Measurements from ENCODE around the gene KCTD2.
"Not testable (repeated sequence)": the region's sequence is repeated elsewhere in the genome, so short reads cannot be mapped to it uniquely, and the experiment has no call there.

The KCTD2 gene

DNA sequence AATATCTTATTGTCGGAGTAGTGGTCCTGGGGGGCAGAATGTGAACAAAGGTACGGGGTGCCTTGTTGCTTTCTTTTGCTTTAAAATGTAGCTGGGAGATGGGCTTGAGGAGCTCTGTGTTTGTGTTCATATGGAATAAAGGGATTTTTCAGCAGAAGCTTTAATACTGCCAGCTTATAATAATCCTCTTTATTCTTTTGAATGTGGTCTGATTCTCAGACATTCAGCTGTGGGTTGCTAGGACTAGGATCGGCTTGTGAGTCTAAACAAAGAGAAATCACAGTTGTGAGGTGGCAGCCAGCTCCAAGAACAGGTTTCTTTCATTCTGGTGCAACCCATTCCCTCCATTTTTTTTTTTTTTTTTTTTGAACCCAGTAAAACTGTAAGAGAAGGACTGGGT lies 27.3 kb upstream of the KCTD2 start:
- in situ Hi-C loops (cut with MboI; ENCODE audit: low sequenced_read_pairs), result no loop called here

DNA sequence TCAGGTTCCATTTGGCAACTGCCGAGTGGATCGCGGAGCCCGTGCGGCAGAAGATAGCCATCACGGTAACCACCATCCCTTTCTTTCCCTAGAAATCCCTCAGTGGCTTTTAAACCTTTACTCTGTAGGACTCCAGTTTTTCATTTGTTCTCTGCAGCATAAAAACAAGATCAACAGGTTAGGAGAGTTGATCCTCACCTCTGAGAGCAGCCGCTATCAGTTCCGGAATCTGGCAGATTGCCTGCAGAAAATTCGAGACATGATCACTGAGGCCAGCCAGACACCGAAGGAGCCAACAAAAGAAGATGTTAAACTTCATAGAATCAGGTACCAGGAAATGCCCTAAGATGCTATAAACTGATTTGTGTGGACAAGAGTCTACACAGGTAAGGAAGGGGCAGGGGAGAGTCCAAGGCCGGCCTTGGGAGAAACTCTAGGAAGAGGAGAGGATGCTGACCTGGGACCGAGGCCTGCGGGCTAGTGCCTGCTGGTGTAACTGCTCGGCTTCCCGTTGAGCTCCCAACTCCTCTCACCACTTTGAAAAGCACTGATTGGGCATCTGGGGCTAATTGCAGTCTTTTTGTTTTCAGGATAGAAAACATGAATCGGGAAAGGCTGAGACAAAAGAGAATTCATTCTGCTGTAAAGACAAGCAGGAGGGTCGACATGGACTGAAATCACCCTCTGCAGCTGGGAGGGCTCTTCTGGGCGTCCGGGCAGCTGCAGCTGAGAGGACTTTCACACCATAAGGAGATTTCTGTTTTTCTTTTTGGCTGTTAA lies 26.5 kb upstream of the KCTD2 start:
- in situ Hi-C loops (cut with MboI; ENCODE audit: low sequenced_read_pairs), result no loop called here

DNA sequence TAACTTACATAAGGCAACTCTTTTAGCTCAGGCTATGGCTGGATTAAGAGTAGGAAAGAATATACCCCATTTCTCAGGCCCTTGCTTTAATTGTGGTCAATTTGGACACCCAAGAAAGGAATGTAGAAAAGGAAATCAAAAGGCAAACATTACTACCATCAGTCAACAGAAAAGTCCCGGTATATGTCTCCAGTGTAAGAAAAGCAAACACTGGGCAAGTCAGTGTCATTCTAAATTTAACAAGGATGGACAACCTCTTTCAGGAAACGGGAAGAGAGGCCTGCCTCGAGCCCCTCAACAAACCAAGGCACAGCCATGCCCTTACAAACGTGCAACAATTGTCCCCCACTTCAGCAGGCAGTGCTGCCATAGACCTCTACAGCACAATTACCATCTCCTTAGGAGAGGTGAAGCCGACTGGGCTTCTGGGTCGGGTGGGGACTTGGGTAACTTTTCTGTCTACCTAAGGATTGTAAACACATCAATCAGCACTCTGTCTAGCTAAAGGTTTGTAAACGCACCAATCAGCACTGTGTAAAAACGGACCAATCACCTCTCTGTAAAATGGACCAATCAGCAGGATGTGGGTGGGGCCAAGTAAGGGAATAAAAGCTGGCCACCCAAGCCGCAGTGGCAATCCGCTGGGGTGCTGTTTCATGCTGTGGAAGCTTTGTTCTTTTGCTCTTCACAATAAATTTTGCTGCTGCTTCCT lies 22.2 kb upstream of the KCTD2 start:
- in situ Hi-C loops (cut with MboI; ENCODE audit: low sequenced_read_pairs), result no loop called here

DNA sequence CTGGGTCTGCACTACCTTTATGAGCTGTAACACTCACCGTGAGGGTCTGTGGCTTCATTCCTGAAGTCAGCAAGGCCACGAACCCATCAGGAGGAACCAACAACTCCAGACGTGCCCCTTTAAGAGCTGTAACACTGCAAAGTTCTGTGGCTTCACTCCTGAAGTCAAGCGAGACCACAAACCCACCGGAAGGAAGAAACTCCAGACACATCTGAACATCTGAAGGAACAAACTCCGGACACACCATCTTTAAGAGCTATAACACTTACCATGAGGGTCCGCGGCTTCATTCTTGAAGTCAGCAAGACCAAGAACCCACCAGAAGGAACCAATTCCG lies 21.7 kb upstream of the KCTD2 start:
- in situ Hi-C loops (cut with MboI; ENCODE audit: low sequenced_read_pairs), result not testable (repeated sequence)

DNA sequence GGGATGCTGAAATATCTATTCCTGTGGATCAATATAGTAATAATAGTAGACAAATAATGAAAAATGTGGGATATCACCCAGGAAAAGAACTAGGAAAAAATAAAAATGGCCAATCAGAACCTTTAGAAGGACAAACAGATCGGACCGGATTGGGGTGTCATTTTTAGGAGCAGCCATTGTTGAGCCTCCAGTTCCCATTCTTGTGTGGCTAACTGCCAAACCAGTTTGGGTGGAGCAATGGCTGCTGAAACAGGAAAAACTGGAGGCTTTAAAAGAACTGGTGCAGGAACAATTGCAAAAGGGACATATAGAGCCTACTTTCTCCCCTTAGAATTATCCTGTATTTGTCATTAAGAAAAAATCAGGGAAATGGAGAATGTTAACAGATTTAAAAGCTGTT lies 20.4 kb upstream of the KCTD2 start:
- in situ Hi-C loops (cut with MboI; ENCODE audit: low sequenced_read_pairs), result not testable (repeated sequence)

DNA sequence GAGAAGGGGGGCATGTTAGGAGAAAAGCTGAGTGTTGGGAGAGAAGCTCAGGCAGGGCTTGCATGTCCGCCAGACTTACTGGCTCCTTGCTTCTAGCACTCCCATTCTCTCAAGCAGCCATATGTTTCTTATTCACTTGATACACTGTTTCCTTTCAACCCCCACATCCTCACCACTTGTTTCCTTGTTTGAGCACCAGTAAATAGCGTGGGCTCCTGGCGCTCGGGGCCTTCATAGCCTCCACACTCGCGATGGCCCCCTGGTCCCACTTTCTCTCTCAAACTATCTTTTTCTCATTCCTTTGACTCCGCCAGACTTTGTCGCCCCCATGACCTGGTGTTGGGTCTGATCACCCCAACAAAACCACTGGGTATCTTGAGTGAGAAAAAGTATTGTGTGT lies 16.9 kb upstream of the KCTD2 start:
- in situ Hi-C loops (cut with MboI; ENCODE audit: low sequenced_read_pairs), result no loop called here

DNA sequence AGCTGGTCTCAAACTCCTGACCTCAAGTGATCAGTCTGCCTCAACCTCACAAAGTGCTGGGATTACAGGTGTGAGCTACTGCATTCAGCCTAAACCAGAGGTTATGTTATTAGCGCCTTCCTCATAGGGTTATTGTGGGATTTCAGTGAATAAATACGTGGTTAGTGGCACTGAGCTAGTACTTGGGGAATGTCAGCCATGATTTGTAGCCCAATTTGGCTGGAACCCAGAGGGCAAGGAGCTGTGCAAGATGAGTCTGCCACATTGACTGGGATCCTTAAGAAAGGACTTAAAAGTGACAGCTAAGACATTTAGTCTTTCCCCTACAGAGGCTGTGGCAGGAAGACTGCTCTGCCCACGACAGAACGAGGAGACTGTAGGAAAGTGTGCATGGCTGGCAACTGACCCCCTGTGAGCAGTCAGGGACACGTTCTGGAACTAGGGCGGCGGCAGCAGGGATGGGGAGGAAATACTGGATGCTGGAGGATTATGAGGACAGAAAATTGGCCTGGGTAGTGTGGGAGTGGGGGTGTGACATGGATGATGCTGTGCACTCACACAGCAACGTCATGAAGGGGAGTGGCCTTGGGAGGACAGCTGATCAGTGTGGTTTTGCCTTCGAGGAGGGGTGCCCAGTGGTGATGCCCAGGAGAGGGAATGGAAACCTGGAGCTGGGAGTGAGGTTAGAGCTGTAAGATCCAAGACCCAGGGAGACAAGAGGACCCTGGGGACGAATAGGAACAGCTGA lies 14.9 kb upstream of the KCTD2 start:
- in situ Hi-C loops (cut with MboI; ENCODE audit: low sequenced_read_pairs), result no loop called here

DNA sequence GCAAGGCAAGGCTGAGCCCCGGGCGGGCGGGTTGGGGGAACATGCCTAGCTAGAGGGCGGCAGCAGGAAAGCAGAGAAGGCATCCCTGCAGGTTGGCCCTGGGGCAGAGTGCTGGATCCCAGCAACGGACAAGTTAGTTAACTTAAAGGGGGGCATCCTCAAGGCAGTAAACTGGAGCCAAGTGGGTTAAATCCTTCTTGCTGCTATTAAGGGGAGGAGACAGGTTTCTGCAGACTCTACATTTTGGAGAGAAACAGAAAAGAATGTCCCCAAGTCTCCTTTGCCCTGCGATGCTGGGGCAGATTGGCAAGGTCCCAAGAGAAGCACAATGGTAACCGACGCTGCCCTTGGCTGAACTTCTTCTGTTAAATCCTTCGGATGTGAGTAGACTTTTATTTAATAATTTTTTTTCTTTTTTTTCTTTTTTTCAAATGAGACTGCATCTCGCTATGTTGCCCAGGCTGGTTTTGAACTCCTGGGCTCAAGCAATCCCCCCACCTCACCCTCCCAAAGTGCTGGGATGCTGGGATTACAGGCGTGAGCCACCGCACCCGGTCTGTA lies 14.2 kb upstream of the KCTD2 start:
- in situ Hi-C loops (cut with MboI; ENCODE audit: low sequenced_read_pairs), result no loop called here

DNA sequence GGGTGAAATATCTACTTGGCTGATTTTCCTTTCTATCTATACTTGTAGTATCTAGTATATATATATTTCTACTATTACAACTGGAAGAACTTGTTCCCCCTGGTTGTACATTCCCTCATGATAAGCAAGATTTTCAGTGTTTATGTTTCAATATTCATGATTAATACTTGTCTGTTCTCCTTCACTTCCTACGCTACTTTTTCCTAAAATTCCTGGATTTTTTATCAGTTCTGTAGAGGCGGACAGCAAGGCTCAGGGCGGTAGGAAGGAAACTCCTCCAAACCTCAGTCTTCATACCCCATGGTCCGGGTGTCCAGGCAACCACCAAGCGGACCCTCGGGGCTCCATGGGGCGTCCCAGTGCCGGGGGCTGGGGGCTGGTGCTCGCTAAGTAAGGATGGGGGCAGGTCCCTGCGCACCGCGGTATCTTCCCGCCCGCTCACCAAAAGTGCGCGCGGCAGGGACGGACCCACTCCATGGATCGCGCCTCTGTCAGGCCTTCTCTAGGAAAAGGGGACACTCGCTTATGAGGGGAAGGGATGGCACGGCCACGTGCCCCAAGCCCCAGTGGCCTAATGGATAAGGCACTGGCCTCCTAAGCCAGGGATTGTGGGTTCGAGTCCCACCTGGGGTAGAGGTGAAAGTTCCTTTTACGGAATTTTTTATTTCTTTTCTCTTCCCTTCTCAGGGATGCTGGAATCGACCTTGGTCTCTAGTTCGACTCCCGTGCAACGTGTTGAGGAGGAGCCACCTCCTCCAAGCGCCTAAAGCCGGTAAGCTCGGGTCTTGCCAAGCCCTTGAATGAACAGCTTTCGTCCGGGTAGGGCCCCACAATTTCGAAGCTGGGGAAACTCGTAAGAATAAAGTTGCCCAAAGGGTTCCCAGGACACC lies 13.4 kb upstream of the KCTD2 start:
- in situ Hi-C loops (cut with MboI; ENCODE audit: low sequenced_read_pairs), result no loop called here

DNA sequence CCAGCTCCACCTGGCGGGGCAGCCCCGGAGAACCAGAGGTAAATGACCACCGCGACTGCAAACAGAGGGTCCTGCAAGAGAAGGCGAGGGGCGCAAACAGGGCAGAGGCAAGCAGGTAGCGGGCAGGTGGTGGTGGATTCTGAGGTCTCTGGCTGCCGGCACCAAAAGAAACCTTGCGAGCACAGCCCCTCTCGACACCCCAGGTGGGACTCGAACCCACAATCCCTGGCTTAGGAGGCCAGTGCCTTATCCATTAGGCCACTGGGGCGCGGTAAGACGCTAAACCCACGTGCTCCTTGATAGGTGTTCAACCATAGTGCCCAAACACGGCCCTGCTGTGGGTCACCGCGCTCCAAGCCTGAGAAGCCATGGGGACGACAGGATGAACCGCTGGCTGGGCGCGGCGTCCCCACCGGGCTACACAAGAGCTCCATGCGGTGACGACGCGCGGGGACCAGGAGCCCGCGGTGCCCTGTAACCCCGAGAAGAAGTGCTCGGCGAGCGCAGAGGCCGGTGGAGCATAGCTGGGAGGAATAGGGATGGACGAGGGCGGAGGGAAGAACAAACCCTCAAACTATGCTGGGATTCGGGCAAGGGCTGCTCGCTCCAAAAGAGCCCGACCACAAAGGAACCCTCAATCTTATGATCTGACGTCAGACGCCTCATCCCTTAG lies 12.7 kb upstream of the KCTD2 start:
- in situ Hi-C loops (cut with MboI; ENCODE audit: low sequenced_read_pairs), result no loop called here

DNA sequence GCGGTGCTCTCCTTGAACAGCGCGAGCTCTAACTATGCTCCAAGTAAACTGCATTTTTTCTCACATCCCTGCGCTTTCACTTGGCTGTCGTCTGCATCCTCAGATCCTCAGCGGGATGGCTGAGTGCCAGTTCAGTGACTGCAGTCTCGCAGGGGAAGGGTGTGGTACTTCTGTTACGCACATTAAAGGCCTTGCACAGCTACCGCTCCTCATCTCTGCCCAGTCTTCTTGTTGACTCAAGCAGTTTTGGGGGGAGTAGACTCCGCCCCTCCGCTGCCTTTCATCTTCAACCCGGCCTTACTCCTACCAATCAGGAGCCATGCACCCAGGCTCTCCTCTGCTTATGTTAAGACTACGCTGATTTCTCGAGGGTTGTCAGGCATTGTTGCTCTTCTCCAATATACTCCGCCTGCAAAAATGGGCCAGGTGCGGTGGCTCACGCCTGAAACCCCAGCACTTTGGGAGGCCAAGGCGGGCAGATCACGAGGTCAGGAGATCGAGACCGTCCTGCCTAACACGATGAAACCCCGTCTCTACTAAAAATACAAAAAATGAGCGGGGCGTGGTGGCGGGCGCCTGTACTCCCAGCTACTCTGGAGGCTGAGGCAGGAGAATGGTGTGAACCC lies 10.3 kb upstream of the KCTD2 start:
- in situ Hi-C loops (cut with MboI; ENCODE audit: low sequenced_read_pairs), result no loop called here

DNA sequence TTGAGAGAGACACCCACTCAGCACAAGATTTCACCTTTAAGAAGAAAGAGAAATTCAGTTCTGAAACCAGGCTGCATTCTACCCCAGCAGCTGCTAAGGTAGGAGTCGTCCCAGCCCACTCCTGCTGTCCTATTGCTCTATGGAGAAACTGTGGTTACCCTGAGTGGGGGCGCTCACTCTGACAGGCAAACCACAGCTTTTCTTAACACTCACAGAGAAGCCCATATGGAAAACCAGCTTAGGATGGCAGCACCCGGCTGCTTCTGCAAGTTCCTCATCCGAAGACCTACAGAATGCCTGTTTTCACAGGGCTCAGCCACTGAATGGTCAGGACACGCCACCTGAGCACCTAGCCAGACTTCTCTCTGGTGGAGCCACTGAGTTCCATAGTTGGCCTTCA lies 7.8 kb upstream of the KCTD2 start:
- in situ Hi-C loops (cut with MboI; ENCODE audit: low sequenced_read_pairs), result no loop called here

DNA sequence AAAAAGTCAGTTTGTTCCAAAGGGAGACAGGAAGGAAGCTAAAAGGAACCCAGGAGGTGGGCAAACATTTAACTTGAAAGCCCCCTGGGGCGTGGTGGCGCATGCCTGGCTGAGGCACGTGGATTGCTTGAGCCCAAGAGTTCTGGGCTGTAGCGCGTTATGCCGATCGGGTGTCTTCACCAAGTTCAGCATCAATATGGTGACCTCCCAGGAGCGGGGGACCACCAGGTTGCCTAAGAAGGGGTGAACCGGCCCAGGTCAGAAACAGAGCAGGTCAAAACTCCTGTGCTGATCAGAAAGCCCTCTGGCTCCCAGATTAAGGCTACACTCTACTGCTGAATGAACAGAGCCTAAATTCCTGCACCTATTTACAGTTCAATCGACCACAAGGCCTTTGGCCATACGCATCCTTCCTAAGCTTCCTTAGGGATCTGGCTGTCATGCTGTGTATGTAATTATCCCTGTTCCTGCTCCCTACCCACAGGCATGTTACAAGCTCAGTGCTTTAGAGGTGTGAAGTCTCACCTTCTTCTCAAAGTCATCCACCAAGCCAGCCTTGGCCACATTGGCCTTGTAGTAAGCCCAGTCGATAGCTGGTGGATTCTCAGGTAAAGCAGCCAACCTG lies 5.3 kb upstream of the KCTD2 start:
- in situ Hi-C loops (cut with MboI; ENCODE audit: low sequenced_read_pairs), result no loop called here

DNA sequence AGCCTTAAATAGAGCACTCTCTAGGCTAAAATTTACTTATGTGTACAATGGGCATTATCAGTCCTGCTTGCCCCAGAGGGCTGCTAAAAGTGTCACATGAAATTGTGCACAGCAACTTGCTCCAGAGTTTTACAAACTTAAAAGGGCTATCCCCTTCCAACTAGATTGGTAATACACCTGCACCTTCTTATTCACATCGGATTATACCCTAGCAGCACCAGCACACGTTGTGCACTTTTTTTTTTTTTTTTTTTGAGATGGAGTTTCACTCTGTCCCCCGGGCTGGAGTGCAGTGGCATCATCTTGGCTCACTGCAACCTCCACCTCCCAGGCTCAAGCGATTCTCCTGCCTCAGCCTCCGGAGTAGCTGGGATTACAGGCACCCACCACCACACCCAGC lies 3.2 kb upstream of the KCTD2 start:
- in situ Hi-C loops (cut with MboI; ENCODE audit: low sequenced_read_pairs), result not testable (repeated sequence)

DNA sequence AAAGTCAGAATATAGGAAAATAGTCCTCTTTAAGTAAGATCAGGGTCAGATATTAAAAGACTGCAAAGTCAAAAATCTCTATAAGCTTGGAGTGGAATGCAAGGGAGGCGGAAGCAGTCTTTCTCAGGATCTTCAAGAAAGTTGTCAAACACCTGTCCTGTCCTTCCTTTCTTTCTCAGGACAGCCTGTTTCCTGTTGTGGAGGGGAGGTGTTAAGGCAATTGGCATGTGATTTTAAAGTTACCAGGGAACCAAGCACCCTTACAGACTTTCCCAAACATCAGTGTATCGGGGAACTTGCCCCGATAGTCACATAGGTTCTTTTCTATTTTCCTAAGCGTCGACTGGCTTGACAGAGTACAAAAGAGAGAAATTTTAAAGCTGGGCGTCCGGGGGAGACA lies 2.3 kb upstream of the KCTD2 start:
- in situ Hi-C loops (cut with MboI; ENCODE audit: low sequenced_read_pairs), result no loop called here

DNA sequence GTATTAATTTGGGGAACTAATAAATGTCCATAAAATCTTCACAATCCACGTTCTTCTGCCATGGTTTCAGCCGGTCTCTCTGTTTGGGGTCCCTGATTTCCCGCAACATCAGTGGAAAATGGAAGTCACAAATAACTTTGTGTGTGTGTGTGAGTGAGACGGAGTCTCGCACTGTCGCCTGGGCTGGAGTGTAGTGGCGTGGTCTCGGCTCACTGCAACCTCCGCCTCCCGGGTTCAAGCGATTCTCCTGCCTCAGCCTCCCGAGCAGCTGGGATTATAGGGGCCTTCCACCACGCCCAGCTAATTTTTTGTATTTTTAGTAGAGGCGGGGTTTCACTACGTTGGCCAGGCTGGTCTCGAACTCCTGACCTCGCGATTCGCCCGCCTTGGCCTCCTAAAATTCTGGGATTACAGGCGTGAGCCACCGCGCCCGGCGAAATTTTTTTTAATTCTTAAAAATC lies 1.0 kb upstream of the KCTD2 start:
- in situ Hi-C loops (cut with MboI; ENCODE audit: low sequenced_read_pairs), result not testable (repeated sequence)

DNA sequence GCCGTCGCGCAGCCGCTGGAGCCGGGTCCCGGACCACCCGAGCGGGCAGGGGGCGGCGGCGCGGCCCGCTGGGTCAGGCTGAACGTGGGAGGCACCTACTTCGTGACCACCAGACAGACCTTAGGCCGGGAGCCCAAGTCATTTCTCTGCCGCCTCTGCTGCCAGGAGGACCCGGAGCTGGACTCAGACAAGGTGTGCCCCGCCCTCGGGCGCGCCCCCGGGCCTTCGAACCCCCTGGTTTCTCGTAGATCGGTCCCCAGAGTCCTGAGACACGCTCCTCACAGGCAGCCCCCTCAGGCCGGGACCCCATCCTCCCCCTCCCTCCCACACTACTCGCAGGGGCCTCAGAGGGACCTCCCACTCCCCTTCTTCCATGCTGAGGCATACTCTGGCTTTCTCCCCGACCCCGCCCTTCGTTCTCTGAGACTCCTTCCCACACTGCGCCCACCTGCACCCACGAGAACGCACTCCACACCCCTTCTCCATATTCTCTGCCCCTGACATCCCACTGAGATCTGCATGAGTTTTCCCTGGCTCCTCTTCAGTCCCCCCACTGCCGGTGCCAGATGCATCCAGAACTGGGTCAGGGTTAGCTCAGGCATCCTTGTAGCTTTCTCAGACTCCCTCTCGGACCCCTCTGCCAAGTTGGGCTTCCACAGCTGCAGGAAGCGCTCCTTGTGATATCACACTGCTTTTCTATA lies 523 bp downstream of the KCTD2 start:
- in situ Hi-C loops (cut with MboI; ENCODE audit: low sequenced_read_pairs), result no loop called here

DNA sequence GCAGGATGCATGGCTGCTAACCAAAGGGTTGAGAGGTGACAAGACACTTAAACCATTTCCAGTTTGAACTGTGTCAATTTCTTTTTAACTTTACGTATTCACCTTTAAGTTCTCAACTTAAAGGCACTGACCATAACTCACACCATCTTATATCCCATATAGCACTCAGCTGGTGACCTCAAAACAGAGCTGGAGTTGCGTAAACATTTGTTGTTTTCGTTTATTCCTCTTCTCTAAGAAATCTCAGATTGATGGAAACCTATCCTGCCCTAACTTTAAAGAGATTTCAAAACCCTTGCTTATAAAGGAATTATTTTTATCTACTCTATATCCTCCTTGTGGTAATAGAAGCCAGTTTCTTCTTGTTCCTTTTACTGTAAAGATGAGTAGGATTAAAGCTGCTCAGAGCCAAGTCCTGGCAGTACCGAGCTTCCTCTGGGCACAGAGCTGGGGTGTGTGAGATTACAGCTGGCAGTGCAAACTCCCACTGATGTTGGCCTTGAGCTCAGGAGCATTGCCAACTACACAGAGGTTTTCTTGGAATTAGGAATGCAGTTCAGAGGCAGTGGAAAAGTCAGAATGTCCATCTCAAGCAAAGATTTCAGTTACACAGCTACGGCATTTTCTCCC lies 1.3 kb downstream of the KCTD2 start:
- in situ Hi-C loops (cut with MboI; ENCODE audit: low sequenced_read_pairs), result no loop called here

Measured in hTERT RPE-1 (cell line).